BJ (cell line): Measurements from ENCODE around the gene GLI3. TPM values are rescaled to one million over a fixed set of nuclear protein-coding genes. Genes with fewer than 3 reads are reported as not detected.

Experiments
- CTCF ChIA-PET: fragments of 350-600 bp; formaldehyde crosslinking; extraction: SDS; loops from one replicate; lab custom pipeline; 2021; ENCODE audit warnings: antibody characterized with exemption, inconsistent platforms; lab: Yijun Ruan, JAX
- POLR2A ChIA-PET: fragments of 300-600 bp; sonication (Branson Sonifier 250); formaldehyde crosslinking; extraction: SDS; loops from one replicate; lab custom pipeline; 2021; ENCODE audit warnings: antibody characterized with exemption; lab: Charles Lee
- DNase-seq: peaks from one replicate; pipeline ENCODE4 v3.0.0-alpha.2; 2011; ENCODE audit warnings: low read depth
- H3K27me3 ChIP-seq: 2 replicates; pipeline ENCODE4 v1.6.0; 2011; ENCODE audit warnings: low read length; ENCODE audit not compliant: control insufficient read depth, insufficient read depth
- H3K36me3 ChIP-seq: 2 replicates; pipeline ENCODE4 v1.5.1; 2011; ENCODE audit warnings: low read length; ENCODE audit not compliant: control insufficient read depth, insufficient read depth
- H3K4me3 ChIP-seq: 2 replicates; pipeline ENCODE4 v1.5.1; 2011; ENCODE audit warnings: low read depth, mild to moderate bottlenecking, control low read depth, low read length
- CTCF ChIP-seq: IDR thresholded peaks from 2 replicates; pipeline ENCODE4 v1.5.1; 2011; ENCODE audit warnings: low read depth, mild to moderate bottlenecking, control low read depth, inconsistent platforms, low read length, moderate library complexity; ENCODE audit not compliant: insufficient read depth
- polyA plus RNA-seq: library from polyadenylated mRNA; depleted of rRNA; stranded (reverse); fragments of >200 nt; gene quantifications from 2 replicates; pipeline ENCODE4 v1.2.3, GENCODE V29; 2011

GLI3 gene
- polyA plus RNA-seq, 1 experiment: 5.1 TPM

GRCh38 chr7:42128703-42129102 is 108.3 kb downstream of the GLI3 start:
- no peak for DNase-seq
- Histone ChIP-seq H3K4me3 (no peak overlapping the region), H3K27me3 (no peaks in the 10 kb centered on the region), H3K36me3 (no peaks in the 10 kb centered on the region)
- ChIA-PET CTCF (no interaction called here), POLR2A (no interaction called here)
- peak; percentile 25; the same call in 1 of the 2 replicates for TF ChIP-seq CTCF

GRCh38 chr7:42127232-42127622 is 109.8 kb downstream of the GLI3 start:
- no peak for TF ChIP-seq CTCF
- DNase-seq: no peak
- ChIA-PET POLR2A (no interaction called here), CTCF (interaction anchor here (1.0 kb wide), 1 partner anchor 32 kb away, joined by 4 read pairs; no protein-coding TSS in a partner anchor)
- Histone ChIP-seq H3K36me3 (no peaks in the 10 kb centered on the region), H3K4me3 (no peak overlapping the region), H3K27me3 (no peaks in the 10 kb centered on the region)

- Histone ChIP-seq H3K4me3 (no peak overlapping the region), H3K27me3 (no peaks in the 10 kb centered on the region), H3K36me3 (no peaks in the 10 kb centered on the region)
- ChIA-PET CTCF (interaction anchor here (1.0 kb wide), 1 partner anchor 33 kb away, joined by 4 read pairs; no protein-coding TSS in a partner anchor), POLR2A (no interaction called here)
- DNase-seq: no peak
- TF ChIP-seq CTCF: no peak
Measured at GRCh38 chr7:42126475-42127231, 110.4 kb downstream of the GLI3 start.

GRCh38 chr7:42125321-42125720 is 111.7 kb downstream of the GLI3 start:
- H3K4me3 ChIP-seq: no peak overlapping the region
- POLR2A ChIA-PET: no interaction called here
- H3K36me3 ChIP-seq: no peaks in the 10 kb centered on the region
- no peaks in the 10 kb centered on the region for H3K27me3 ChIP-seq
- CTCF ChIA-PET: no interaction called here
- no peak for DNase-seq
- no peak for TF ChIP-seq CTCF

GRCh38 chr7:42123716-42124115 is 113.3 kb downstream of the GLI3 start:
- no peak for DNase-seq
- TF ChIP-seq CTCF: no peak
- ChIA-PET CTCF (interaction anchor here (1.0 kb wide), 1 partner anchor 40 kb away, joined by 3 read pairs; no protein-coding TSS in a partner anchor), POLR2A (no interaction called here)
- H3K36me3 ChIP-seq: no peaks in the 10 kb centered on the region
- no peaks in the 10 kb centered on the region for H3K27me3 ChIP-seq
- no peak overlapping the region for H3K4me3 ChIP-seq
